ENCODE data around the gene ACOXL.

- no peak for TF ChIP-seq POLR2A (IDR thresholded peaks at IDR 0.05)
- TF ChIP-seq, protein P1, sequence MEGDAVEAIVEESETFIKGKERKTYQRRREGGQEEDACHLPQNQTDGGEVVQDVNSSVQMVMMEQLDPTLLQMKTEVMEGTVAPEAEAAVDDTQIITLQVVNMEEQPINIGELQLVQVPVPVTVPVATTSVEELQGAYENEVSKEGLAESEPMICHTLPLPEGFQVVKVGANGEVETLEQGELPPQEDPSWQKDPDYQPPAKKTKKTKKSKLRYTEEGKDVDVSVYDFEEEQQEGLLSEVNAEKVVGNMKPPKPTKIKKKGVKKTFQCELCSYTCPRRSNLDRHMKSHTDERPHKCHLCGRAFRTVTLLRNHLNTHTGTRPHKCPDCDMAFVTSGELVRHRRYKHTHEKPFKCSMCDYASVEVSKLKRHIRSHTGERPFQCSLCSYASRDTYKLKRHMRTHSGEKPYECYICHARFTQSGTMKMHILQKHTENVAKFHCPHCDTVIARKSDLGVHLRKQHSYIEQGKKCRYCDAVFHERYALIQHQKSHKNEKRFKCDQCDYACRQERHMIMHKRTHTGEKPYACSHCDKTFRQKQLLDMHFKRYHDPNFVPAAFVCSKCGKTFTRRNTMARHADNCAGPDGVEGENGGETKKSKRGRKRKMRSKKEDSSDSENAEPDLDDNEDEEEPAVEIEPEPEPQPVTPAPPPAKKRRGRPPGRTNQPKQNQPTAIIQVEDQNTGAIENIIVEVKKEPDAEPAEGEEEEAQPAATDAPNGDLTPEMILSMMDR (IDR thresholded peaks at IDR 0.05): no peak
Measured at GRCh38 chr2:111102216-111102615, 369.8 kb downstream of the ACOXL start.

Measured in body of pancreas (tissue), 4 donors.